H1 (cell line): Measurements from ENCODE around the gene CCDC91. TPM values are rescaled to one million over a fixed set of nuclear protein-coding genes. Genes with fewer than 3 reads are reported as not detected.

Source experiments
- CTCF ChIA-PET: fragments of 300-600 bp; sonication (Branson Sonifier 250); formaldehyde crosslinking; loops from one replicate; lab custom pipeline; 2021; ENCODE audit not compliant: partially characterized antibody; lab: Charles Lee
- POLR2A ChIA-PET: fragments of 300-600 bp; sonication (Branson Sonifier 250); formaldehyde crosslinking; loops from one replicate; lab custom pipeline; 2021; ENCODE audit warnings: inconsistent platforms; ENCODE audit not compliant: partially characterized antibody; lab: Charles Lee
- DNase-seq, 2 experiments: peaks; one replicate each; pipeline versions ENCODE4 v3.0.0 to v3.0.0-alpha.2; 2010 to 2022; ENCODE audit warnings: low spot score in 2 of 2, low read depth in 1 of 2, mixed read lengths in 1 of 2
- FAIRE-seq: peaks from 2 replicates; lab custom pipeline; 2011; peaks lifted over from hg19 to GRCh38; lab: Jason Lieb, UNC
- H2AFZ ChIP-seq: 2 replicates; pipeline ENCODE4 v1.8.1; 2012; ENCODE audit warnings: low read length, inconsistent platforms
- H2AK5ac ChIP-seq: 2 replicates; pipeline ENCODE4 v1.6.1; 2013; ENCODE audit warnings: low read depth, low read length
- H2BK120ac ChIP-seq: replicated peaks from 2 replicates; pipeline ENCODE3; 2013; ENCODE audit warnings: low read depth, low read length, inconsistent platforms
- H2BK12ac ChIP-seq: 2 replicates; pipeline ENCODE4 v1.6.1; 2013; ENCODE audit warnings: low read depth, low read length
- H2BK15ac ChIP-seq: 2 replicates; pipeline ENCODE4 v1.6.1; 2013; ENCODE audit warnings: low read length
- H2BK20ac ChIP-seq: 2 replicates; pipeline ENCODE4 v1.6.1; 2013; ENCODE audit warnings: low read length
- H2BK5ac ChIP-seq: 2 replicates; pipeline ENCODE4 v1.6.1; 2013; ENCODE audit warnings: low read depth, low read length
- H3K14ac ChIP-seq: 2 replicates; pipeline ENCODE4 v1.6.1; 2013; ENCODE audit warnings: inconsistent platforms; ENCODE audit not compliant: insufficient read length
- H3K18ac ChIP-seq: 2 replicates; pipeline ENCODE4 v1.6.1; 2013; ENCODE audit warnings: low read length; ENCODE audit errors: extremely low read depth
- H3K23ac ChIP-seq: 2 replicates; pipeline ENCODE4 v1.6.1; 2013; ENCODE audit warnings: inconsistent platforms; ENCODE audit not compliant: insufficient read length
- H3K23me2 ChIP-seq: 2 replicates; pipeline ENCODE4 v1.6.1; 2013; ENCODE audit warnings: low read depth, low read length
- H3K27ac ChIP-seq: 2 replicates; pipeline ENCODE4 v1.6.1; 2011; ENCODE audit warnings: low read depth, low read length, inconsistent platforms
- H3K27me3 ChIP-seq, 4 experiments: replicated peaks in 1 of 4; 1 replicate in 1 of 4; 2 replicates in 3 of 4; pipeline versions ENCODE4 v1.6.1 to v1.8.1; 2011 to 2013; ENCODE audit warnings: low read length in 3 of 4, mild to moderate bottlenecking in 3 of 4, inconsistent platforms in 2 of 4, mixed read lengths in 2 of 4, moderate library complexity in 1 of 4; ENCODE audit not compliant: control insufficient read depth in 3 of 4, insufficient read depth in 3 of 4; ENCODE audit errors: extremely low read depth in 1 of 4
- H3K36me3 ChIP-seq, 4 experiments: 2 replicates each; pipeline versions ENCODE4 v1.6.1 to v1.8.1; 2011 to 2013; ENCODE audit warnings: mild to moderate bottlenecking in 4 of 4, low read length in 3 of 4, moderate library complexity in 2 of 4, control low read depth in 1 of 4, inconsistent platforms in 1 of 4; ENCODE audit not compliant: insufficient read depth in 4 of 4, control insufficient read depth in 2 of 4
- H3K4ac ChIP-seq: replicated peaks from 2 replicates; pipeline ENCODE3; 2013; ENCODE audit warnings: low read length, low read depth, mixed read lengths, inconsistent platforms; ENCODE audit not compliant: insufficient read length
- H3K4me1 ChIP-seq, 4 experiments: replicated peaks in 1 of 4; 1 replicate in 1 of 4; 2 replicates in 3 of 4; pipeline versions ENCODE4 v1.6.1 to v1.8.1; 2011 to 2013; ENCODE audit warnings: low read length in 3 of 4, inconsistent platforms in 2 of 4, mixed read lengths in 1 of 4; ENCODE audit not compliant: insufficient read depth in 4 of 4, control insufficient read depth in 3 of 4
- H3K4me2 ChIP-seq, 2 experiments: 2 replicates each; pipeline versions ENCODE4 v1.6.1 to v1.8.1; 2011 to 2013; ENCODE audit warnings: low read depth in 2 of 2, low read length in 2 of 2, control low read depth in 1 of 2, inconsistent platforms in 1 of 2, mild to moderate bottlenecking in 1 of 2; ENCODE audit not compliant: insufficient read depth in 1 of 2
- H3K4me3 ChIP-seq, 4 experiments: fragments of 200-600, 300-600 bp in 1 of 4; sonication (generic), shearing (Covaris generic), sonication (Bioruptor Twin) in 1 of 4; 2 replicates each; pipeline versions ENCODE4 v1.5.1 to v1.8.1; 2011 to 2016; ENCODE audit warnings: low read length in 4 of 4, low read depth in 3 of 4, control low read depth in 2 of 4, inconsistent platforms in 2 of 4, mild to moderate bottlenecking in 2 of 4, mixed read lengths in 1 of 4, moderate library complexity in 1 of 4; ENCODE audit not compliant: insufficient read depth in 2 of 4; ENCODE audit errors: extremely low read depth in 1 of 4
- H3K56ac ChIP-seq: replicated peaks from 2 replicates; pipeline ENCODE3; 2013; ENCODE audit warnings: low read depth, mild to moderate bottlenecking, mixed read lengths, low read length, inconsistent platforms; ENCODE audit not compliant: insufficient read length
- H3K79me1 ChIP-seq: 2 replicates; pipeline ENCODE4 v1.6.1; 2013; ENCODE audit warnings: low read depth, low read length, control low read depth
- H3K79me2 ChIP-seq, 2 experiments: 2 replicates each; pipeline versions ENCODE4 v1.6.1 to v1.8.1; 2012 to 2013; ENCODE audit warnings: low read length in 2 of 2, mild to moderate bottlenecking in 2 of 2, inconsistent platforms in 1 of 2; ENCODE audit not compliant: insufficient read depth in 2 of 2, control insufficient read depth in 1 of 2
- H3K9ac ChIP-seq, 4 experiments: replicated peaks in 1 of 4; 1 replicate in 1 of 4; 2 replicates in 3 of 4; pipeline versions ENCODE4 v1.6.1 to v1.8.1; 2011 to 2013; ENCODE audit warnings: low read depth in 3 of 4, low read length in 3 of 4, control low read depth in 2 of 4, mild to moderate bottlenecking in 2 of 4, moderate library complexity in 2 of 4, inconsistent platforms in 1 of 4; ENCODE audit errors: extremely low read depth in 1 of 4
- H3K9me3 ChIP-seq, 2 experiments: 2 replicates each; pipeline versions ENCODE4 v1.6.1 to v1.8.1; 2012 to 2013; ENCODE audit warnings: mild to moderate bottlenecking in 2 of 2, moderate library complexity in 2 of 2, control low read depth in 1 of 2, inconsistent platforms in 1 of 2, low read depth in 1 of 2, low read length in 1 of 2, mixed read lengths in 1 of 2; ENCODE audit not compliant: insufficient read depth in 2 of 2
- H4K20me1 ChIP-seq, 2 experiments: replicated peaks in 1 of 2; 2 replicates each; pipeline versions ENCODE3 to v1.8.1; 2011 to 2013; ENCODE audit warnings: inconsistent platforms in 2 of 2, low read length in 2 of 2, mild to moderate bottlenecking in 1 of 2; ENCODE audit not compliant: insufficient read depth in 2 of 2, control insufficient read depth in 1 of 2
- H4K5ac ChIP-seq: 2 replicates; pipeline ENCODE4 v1.6.1; 2013; ENCODE audit warnings: low read length, low read depth, mixed read lengths, inconsistent platforms; ENCODE audit not compliant: insufficient read length
- H4K8ac ChIP-seq: 2 replicates; pipeline ENCODE4 v1.8.0; 2013; ENCODE audit warnings: mild to moderate bottlenecking, moderate library complexity, low read length, inconsistent platforms; ENCODE audit not compliant: insufficient read depth; ENCODE audit errors: extremely low read depth
- H4K91ac ChIP-seq: replicated peaks from 2 replicates; pipeline ENCODE3; 2013; ENCODE audit warnings: low read length, mixed read lengths, inconsistent platforms; ENCODE audit not compliant: insufficient read length
- BRCA1 ChIP-seq: IDR thresholded peaks from 2 replicates; pipeline ENCODE4 v1.6.1; 2012; ENCODE audit warnings: low read depth, low read length, improper control_type of control experiment
- EZH2 ChIP-seq: fragments of 200-600 bp; sonication (generic); IDR thresholded peaks from 2 replicates; pipeline ENCODE4 v1.7.1; 2012; ENCODE audit warnings: low read depth, mild to moderate bottlenecking, moderate library complexity, low read length, inconsistent platforms; ENCODE audit not compliant: severe bottlenecking
- KDM4A ChIP-seq: IDR thresholded peaks from one replicate; pipeline ENCODE4 v1.7.1; 2012; ENCODE audit warnings: low read depth, mild to moderate bottlenecking, moderate library complexity, low read length, inconsistent platforms; ENCODE audit not compliant: severe bottlenecking
- WGBS, 2 experiments: shearing (Covaris generic) in 1 of 2; methylation state at CpG; one replicate each; pipeline versions ENCODE4 v1.1.6 to v1.1.7; 2013 to 2015; ENCODE audit warnings: low lambda C conversion rate in 2 of 2, mixed read lengths in 2 of 2, inconsistent platforms in 1 of 2, low coverage in 1 of 2, missing lambda C conversion rate in 1 of 2; ENCODE audit not compliant: insufficient replicate concordance in 2 of 2, insufficient coverage in 1 of 2, insufficient read length in 1 of 2; ENCODE audit errors: extremely low coverage in 1 of 2, missing lambda C conversion rate in 1 of 2; 5-methylcytosine and 5-hydroxymethylcytosine counted together
- polyA plus RNA-seq, 7 experiments: library from polyadenylated mRNA; depleted of rRNA in 3 of 7; stranded (reverse) in 5 of 7; unstranded in 2 of 7; fragments of >200 nt in 5 of 7; fragments of 200-250 nt in 2 of 7; gene quantifications; 1 replicate in 5 of 7; 2 replicates in 1 of 7; 4 replicates in 1 of 7; pipeline versions ENCODE4 v1.2.1 to v1.2.3, GENCODE V29; 2011 to 2013; ENCODE audit warnings: missing spikeins in 2 of 7, mixed read lengths in 2 of 7
- total RNA-seq: library from RNA; stranded (reverse); fragmentation: NEBNext Ultra II Directional; extraction: Animal tissue kit (Norgen Biotek cat#: 25700); gene quantifications from 2 replicates; pipeline ENCODE4 v1.2.1, GENCODE V29; 2021

The CCDC91 gene
- total and polyA plus RNA-seq, 2 of the 8 experiments (the other 6 are each of a cell fraction or from before 2014, with no cell fraction given) = 8.6 to 23.1 TPM

DNA sequence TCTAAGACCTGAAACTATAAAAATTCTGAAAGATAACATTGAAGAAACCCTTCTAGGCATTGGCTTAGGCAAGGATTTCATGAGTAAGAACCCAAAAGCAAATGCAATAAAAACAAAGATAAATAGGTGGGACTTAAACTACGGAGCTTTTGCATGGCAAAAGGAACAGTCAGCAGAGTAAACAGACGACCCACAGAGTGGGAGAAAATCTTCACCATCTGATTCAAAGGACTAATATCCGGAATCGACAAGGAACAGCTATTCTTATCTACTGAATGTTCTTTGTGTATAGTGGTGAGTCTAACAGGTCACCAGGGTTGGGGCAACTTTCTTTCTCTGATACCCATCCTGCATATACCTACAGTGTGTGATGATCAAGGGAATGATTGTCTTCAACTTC lies 198.6 kb downstream of the CCDC91 start:
- TF ChIP-seq BRCA1 (no peak), EZH2 (no peak), KDM4A (no peak)
- Histone ChIP-seq H2BK120ac (no peak overlapping the region), H3K4me2 (peak overlapping the region; percentile 38 to 47), H3K23me2 (no peaks in the 10 kb centered on the region), H2BK15ac (no peak overlapping the region), H3K9me3 (peaks cover 0 to 4% of the 10 kb centered on the region in 2 experiments; a peak in 1 of 4 replicates), H3K4ac (no peak overlapping the region), H3K4me1 (peaks cover 0 to 6% (median under 1%) of the 10 kb centered on the region in 4 experiments; a peak in 3 of 7 replicates), H4K8ac (no peak overlapping the region), H3K4me3 (peak overlapping the region in 1 of 4 experiments; percentile 29; a peak in 2 of 8 replicates), H2BK20ac (0 out of 2 replicates have a peak overlapping the region, but pooled peaks have one; percentile 52), H2AFZ (no peak overlapping the region; the same call in 1 of the 2 replicates), H2AK5ac (no peak overlapping the region), H2BK5ac (no peak overlapping the region; the same call in 1 of the 2 replicates), H3K36me3 (peaks cover 0 to 6% (median 0%) of the 10 kb centered on the region in 4 experiments; a peak in 2 of 8 replicates), H3K9ac (no peak overlapping the region), H3K56ac (no peak overlapping the region), H3K23ac (no peak overlapping the region), H2BK12ac (no peak overlapping the region), H4K20me1 (no peaks in the 10 kb centered on the region), H4K5ac (no peak overlapping the region), H3K79me2 (no peaks in the 10 kb centered on the region), H4K91ac (no peak overlapping the region), H3K27me3 (no peaks in the 10 kb centered on the region), H3K79me1 (no peaks in the 10 kb centered on the region), H3K14ac (no peak overlapping the region), H3K18ac (no peak overlapping the region; the same call in 1 of the 2 replicates), H3K27ac (no peak overlapping the region)
- POLR2A ChIA-PET = no interaction called here
- no peak for DNase-seq
- CTCF ChIA-PET = no interaction called here
- WGBS, 2 experiments = 14% methylated on average over 4 of the region's 4 CpGs; no CpG with 5 or more reads in 1 of the 2 experiments
- no peak for FAIRE-seq
